Transverse colon (tissue), 4 donors: ENCODE measurements around the gene RSBN1. TPM values are rescaled to one million over a fixed set of nuclear protein-coding genes. Genes with fewer than 3 reads are reported as not detected.

ENCODE experiments used
- DNase-seq: peaks from one replicate; pipeline ENCODE4 v3.0.0-alpha.2; 2019
- H3K27ac ChIP-seq, 4 donors: fragments of 200-600 bp; sonication (generic); 2 replicates each; pipeline ENCODE4 v1.5.1; 2016 to 2018; ENCODE audit warnings: inconsistent platforms in 4 of 4
- H3K27me3 ChIP-seq: fragments of 200-600 bp; sonication (generic); 2 replicates; pipeline ENCODE4 v1.5.1; 2017; ENCODE audit warnings: inconsistent platforms
- H3K36me3 ChIP-seq, 4 donors: fragments of 200-600 bp; sonication (generic); 2 replicates each; pipeline ENCODE4 v1.5.1; 2017 to 2019; ENCODE audit warnings: inconsistent platforms in 4 of 4
- H3K4me1 ChIP-seq, 4 donors: fragments of 200-600 bp; sonication (generic); 2 replicates each; pipeline ENCODE4 v1.5.1; 2017 to 2020; ENCODE audit warnings: inconsistent platforms in 4 of 4
- H3K4me3 ChIP-seq, 4 donors: fragments of 200-600 bp; sonication (generic); 1 replicate in 1 of 4; 2 replicates in 3 of 4; pipeline versions ENCODE4 v1.5.1 to v1.6.1; 2017 to 2019; ENCODE audit warnings: inconsistent platforms in 4 of 4
- H3K9me3 ChIP-seq, 2 donors: fragments of 200-600 bp; sonication (generic); 2 replicates each; pipeline ENCODE4 v1.5.1; 2017 to 2019; ENCODE audit warnings: inconsistent platforms in 2 of 2
- CTCF ChIP-seq, 5 experiments: fragments of 200-600 bp in 3 of 5; fragments of 450-650 bp in 2 of 5; sonication (generic) in 3 of 5; IDR thresholded peaks; 1 replicate in 2 of 5; 2 replicates in 3 of 5; pipeline ENCODE4 v1.5.1; 2016 to 2017; ENCODE audit warnings: antibody characterized with exemption in 5 of 5, inconsistent platforms in 3 of 5, mild to moderate bottlenecking in 2 of 5, moderate library complexity in 1 of 5
- EP300 ChIP-seq: sonication (generic); formaldehyde crosslinking; IDR thresholded peaks from one replicate; pipeline ENCODE4 v1.6.1; 2017; ENCODE audit warnings: antibody characterized with exemption, low read depth
- POLR2A ChIP-seq: fragments of 450-650 bp; IDR thresholded peaks from one replicate; pipeline ENCODE4 v1.6.1; 2016; ENCODE audit warnings: antibody characterized with exemption, mild to moderate bottlenecking, moderate library complexity
- POLR2AphosphoS5 ChIP-seq, 3 donors: sonication (generic); formaldehyde crosslinking; IDR thresholded peaks; one replicate each; pipeline ENCODE4 v1.6.1; 2016; ENCODE audit warnings: antibody characterized with exemption in 3 of 3
- WGBS, 2 donors: methylation state at CpG; one replicate each; pipeline ENCODE4 v1.1.5; 2018; ENCODE audit warnings: low coverage in 1 of 2; 5-methylcytosine and 5-hydroxymethylcytosine counted together
- in situ Hi-C, 4 donors: fragments of 200-750 bp; cut with MboI; loops; one replicate each; pipeline versions ENCODE4 v1.15.0 to v1.15.1; 2017; ENCODE audit warnings: low sequenced_read_pairs in 3 of 4, low pct_ligation_motif_present in 1 of 4, low pct_unique_long_range_greater_than_20kb in 1 of 4
- intact Hi-C: fragments of 100-400 bp; cut with DNase I; formaldehyde crosslinking; loops from one replicate; pipeline ENCODE4 v1.15.1; 2023; ENCODE audit warnings: low total_unique reads
- total RNA-seq, 4 donors: library from RNA; depleted of rRNA; stranded (reverse); fragments of >200 nt; gene quantifications; one replicate each; pipeline ENCODE4 v1.1.0, GENCODE V29; 2016

RSBN1 gene
- total RNA-seq, 4 donors from 2014 or later, result 26.6 to 42.7 (median 31.8) TPM

- H3K36me3 ChIP-seq, result peaks cover 0 to 11% (median 0%) of the 10 kb centered on the region in 4 donors
- intact Hi-C loops, result no loop called here
- TF ChIP-seq CTCF (IDR thresholded peaks at IDR 0.05) (no peak), EP300 (no peak), POLR2A (no peak), POLR2AphosphoS5 (IDR thresholded peaks at IDR 0.05) (no peak)
- in situ Hi-C loops, result no loop called here
- H3K9me3 ChIP-seq, result no peaks in the 10 kb centered on the region
- H3K4me1 ChIP-seq, result peaks cover 0 to 7% (median 2%) of the 10 kb centered on the region in 4 donors
- no peak overlapping the region for H3K4me3 ChIP-seq
- no peaks in the 10 kb centered on the region for H3K27me3 ChIP-seq
- no peak overlapping the region for H3K27ac ChIP-seq
- no peak for DNase-seq
Measured at GRCh38 chr1:113751114-113751513, 61.2 kb downstream of the RSBN1 start.

- H3K27me3 ChIP-seq, result no peaks in the 10 kb centered on the region
- intact Hi-C loops, result no loop called here
Measured at GRCh38 chr1:113749402-113749801, 62.9 kb downstream of the RSBN1 start.

GRCh38 chr1:113747376-113747775 is 64.9 kb downstream of the RSBN1 start:
- intact Hi-C loops (no loop called here), in situ Hi-C loops (no loop called here)
- no peak overlapping the region for H3K4me3 ChIP-seq
- WGBS, 2 donors, result 92 to 100% methylated on average over 1 of the region's 1 CpG
- peaks cover 0 to 4% (median 0%) of the 10 kb centered on the region in 4 donors for H3K36me3 ChIP-seq
- H3K9me3 ChIP-seq, result no peaks in the 10 kb centered on the region
- no peak for DNase-seq
- no peak overlapping the region for H3K27ac ChIP-seq
- H3K27me3 ChIP-seq, result no peaks in the 10 kb centered on the region
- TF ChIP-seq POLR2A (no peak), POLR2AphosphoS5 (IDR thresholded peaks at IDR 0.05) (no peak), CTCF (IDR thresholded peaks at IDR 0.05) (no peak), EP300 (no peak)
- H3K4me1 ChIP-seq, result peaks cover 0 to 17% (median 0%) of the 10 kb centered on the region in 4 donors

More at GRCh38 chr1:113749402-113749801, 62.9 kb downstream of the RSBN1 start:
- H3K4me3 ChIP-seq, result no peak overlapping the region
- H3K9me3 ChIP-seq, result no peaks in the 10 kb centered on the region
- no peak for TF ChIP-seq CTCF (IDR thresholded peaks at IDR 0.05)
- TF ChIP-seq POLR2A, result no peak
- no peak for TF ChIP-seq EP300
- TF ChIP-seq POLR2AphosphoS5 (IDR thresholded peaks at IDR 0.05), result no peak
- no peak overlapping the region for H3K27ac ChIP-seq
- no peak for DNase-seq
- H3K4me1 ChIP-seq, result peaks cover 0 to 11% (median 0%) of the 10 kb centered on the region in 4 donors
- peaks cover 0 to 11% (median 0%) of the 10 kb centered on the region in 4 donors for H3K36me3 ChIP-seq
- in situ Hi-C loops, result no loop called here
- WGBS, 2 donors, result 73 to 77% methylated on average over 2 to 3 of the region's 3 CpGs

- no peaks in the 10 kb centered on the region for H3K27me3 ChIP-seq
- DNase-seq, result no peak
- 93% methylated on average over 3 of the region's 3 CpGs; no CpG with 5 or more reads in 1 of the 2 donors for WGBS, 2 donors
- no peak overlapping the region for H3K27ac ChIP-seq
- no peak for TF ChIP-seq CTCF (IDR thresholded peaks at IDR 0.05)
- TF ChIP-seq EP300, result no peak
- no peak for TF ChIP-seq POLR2AphosphoS5 (IDR thresholded peaks at IDR 0.05)
- no peak for TF ChIP-seq POLR2A
- intact Hi-C loops, result no loop called here
- peaks cover 0 to 19% (median 0%) of the 10 kb centered on the region in 4 donors for H3K4me1 ChIP-seq
- H3K9me3 ChIP-seq, result no peaks in the 10 kb centered on the region
- no peak overlapping the region for H3K4me3 ChIP-seq
- H3K36me3 ChIP-seq, result peaks cover 0 to 4% (median 0%) of the 10 kb centered on the region in 4 donors
- in situ Hi-C loops, result no loop called here
Measured at GRCh38 chr1:113745425-113745824, 66.9 kb downstream of the RSBN1 start.
